PC-3 (cell line): ENCODE data around the gene CHST8. TPM values are rescaled to one million over a fixed set of nuclear protein-coding genes. Genes with fewer than 3 reads are reported as not detected.

Experiments used
- ATAC-seq: fragments of 200-7000 bp; cut with Tn5 transposase; 2 replicates; pipeline ENCODE4 v1.9.1; 2020; ENCODE audit warnings: mild to moderate bottlenecking, moderate library complexity
- BruUV-seq: library from RNA; stranded (reverse); fragments of 400-500 nt; replicated peaks from 2 replicates; lab custom pipeline; 2021; lab: Mats Ljungman, UMichigan
- CTCF ChIA-PET: fragments of 300-600 bp; sonication (Branson Sonifier 250); formaldehyde crosslinking; loops from one replicate; lab custom pipeline; 2022; ENCODE audit warnings: antibody characterized with exemption; lab: Charles Lee
- POLR2A ChIA-PET: fragments of 300-600 bp; sonication (Branson Sonifier 250); formaldehyde crosslinking; loops from one replicate; lab custom pipeline; 2022; ENCODE audit warnings: antibody characterized with exemption; ENCODE audit not compliant: unreplicated experiment; lab: Charles Lee
- DNase-seq: peaks from one replicate; pipeline ENCODE4 v3.0.0-alpha.2; 2015
- H2AFZ ChIP-seq: fragments of 300-600 bp; sonication (generic); 2 replicates; pipeline ENCODE4 v1.6.0; 2016; ENCODE audit warnings: antibody characterized with exemption, low read length
- H3F3A ChIP-seq: fragments of 300-600 bp; sonication (generic); one replicate; pipeline ENCODE4 v1.6.0; 2017; ENCODE audit warnings: antibody characterized with exemption, low read length, control low read depth, mild to moderate bottlenecking; ENCODE audit not compliant: unreplicated experiment
- H3K27ac ChIP-seq: fragments of 300-600 bp; sonication (generic); 2 replicates; pipeline ENCODE4 v1.5.1; 2016; ENCODE audit warnings: mild to moderate bottlenecking, low read length
- H3K27me3 ChIP-seq: fragments of 300-600 bp; sonication (generic); 2 replicates; pipeline ENCODE4 v1.6.1; 2016; ENCODE audit warnings: low read length, mixed read lengths
- H3K36me3 ChIP-seq: fragments of 300-600 bp; sonication (generic); 2 replicates; pipeline ENCODE4 v1.6.1; 2016; ENCODE audit warnings: low read depth, mixed run types, low read length, mixed read lengths
- H3K4me1 ChIP-seq: fragments of 300-600 bp; sonication (generic); 2 replicates; pipeline ENCODE4 v1.5.1; 2016; ENCODE audit warnings: low read length; ENCODE audit not compliant: insufficient read depth
- H3K4me2 ChIP-seq: fragments of 300-600 bp; sonication (generic); 2 replicates; pipeline ENCODE4 v1.6.0; 2016; ENCODE audit warnings: low read length
- H3K4me3 ChIP-seq: fragments of 300-600 bp; sonication (generic); 2 replicates; pipeline ENCODE4 v1.5.1; 2016; ENCODE audit warnings: mild to moderate bottlenecking, low read length, mixed read lengths
- H3K79me2 ChIP-seq: fragments of 300-600 bp; sonication (generic); 2 replicates; pipeline ENCODE4 v1.6.1; 2017; ENCODE audit warnings: low read length, mixed read lengths
- H3K9ac ChIP-seq: fragments of 300-600 bp; sonication (generic); 2 replicates; pipeline ENCODE4 v1.6.0; 2016; ENCODE audit warnings: mild to moderate bottlenecking, low read length
- H3K9me2 ChIP-seq: fragments of 300-600 bp; sonication (generic); replicated peaks from 2 replicates; pipeline ENCODE4 v1.6.1; 2016; ENCODE audit warnings: mixed run types, low read length, mixed read lengths
- H3K9me3 ChIP-seq: fragments of 300-600 bp; sonication (generic); 2 replicates; pipeline ENCODE4 v1.6.1; 2016; ENCODE audit warnings: low read length, mixed read lengths
- H4K20me1 ChIP-seq: fragments of 300-600 bp; sonication (generic); 2 replicates; pipeline ENCODE4 v1.6.1; 2016; ENCODE audit warnings: low read length, mixed read lengths
- EZH2 ChIP-seq: fragments of 300-600 bp; sonication (generic); IDR thresholded peaks from one replicate; pipeline ENCODE4 v1.6.1; 2017; ENCODE audit warnings: antibody characterized with exemption, mild to moderate bottlenecking, low read length; ENCODE audit not compliant: unreplicated experiment
- EZH2phosphoT487 ChIP-seq: fragments of 300-600 bp; sonication (generic); IDR thresholded peaks from 2 replicates; pipeline ENCODE4 v1.6.1; 2018; ENCODE audit warnings: mild to moderate bottlenecking, antibody characterized with exemption, low read length, borderline replicate concordance
- intact Hi-C: fragments of 100-400 bp; cut with micrococcal nuclease; formaldehyde crosslinking; loops from 2 replicates; pipeline ENCODE4 v1.9.0; 2023
- total RNA-seq: library from RNA; depleted of rRNA; stranded (reverse); fragments of >200 nt; gene quantifications from 2 replicates; pipeline ENCODE4 v1.2.3, GENCODE V29; 2014
- TF ChIP-seq, protein P1 (sequence below): fragments of 300-600 bp; sonication (generic); conservative IDR thresholded peaks from 2 replicates; pipeline ENCODE4 v1.5.1; 2017; ENCODE audit warnings: antibody characterized with exemption, low read depth, mild to moderate bottlenecking, low read length

Gene CHST8
- total RNA-seq, 1 experiment from 2014 or later = 0.36 TPM

DNA sequence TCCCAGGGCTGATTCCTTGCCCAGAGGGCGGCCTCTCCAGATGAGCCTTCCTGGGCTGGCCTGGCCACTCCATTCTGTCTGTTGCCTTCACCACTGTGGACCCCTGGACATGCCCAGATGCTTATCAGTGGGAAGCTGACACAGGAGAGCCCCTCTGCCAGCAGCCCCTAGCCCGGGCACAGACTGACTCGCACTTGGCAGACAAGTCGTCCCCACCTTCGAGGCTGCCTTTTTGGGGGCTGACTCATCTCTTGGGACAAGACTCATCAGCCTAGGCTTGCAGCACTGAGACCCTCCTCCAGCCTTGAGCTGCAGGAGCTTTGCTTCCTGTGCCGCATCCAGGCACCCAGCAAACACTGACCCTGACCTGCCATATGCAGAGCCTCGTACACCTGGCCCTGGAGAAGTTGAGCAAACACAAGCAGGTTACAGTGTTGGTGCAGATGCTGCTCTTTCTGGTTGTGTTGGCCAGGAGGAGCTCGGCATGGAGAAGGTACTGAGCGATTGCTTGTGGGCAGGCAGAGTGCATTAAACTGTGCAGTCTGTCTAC, 8.1 kb downstream of the CHST8 start:
- TF ChIP-seq EZH2 = no peak
- TF ChIP-seq, protein P1, sequence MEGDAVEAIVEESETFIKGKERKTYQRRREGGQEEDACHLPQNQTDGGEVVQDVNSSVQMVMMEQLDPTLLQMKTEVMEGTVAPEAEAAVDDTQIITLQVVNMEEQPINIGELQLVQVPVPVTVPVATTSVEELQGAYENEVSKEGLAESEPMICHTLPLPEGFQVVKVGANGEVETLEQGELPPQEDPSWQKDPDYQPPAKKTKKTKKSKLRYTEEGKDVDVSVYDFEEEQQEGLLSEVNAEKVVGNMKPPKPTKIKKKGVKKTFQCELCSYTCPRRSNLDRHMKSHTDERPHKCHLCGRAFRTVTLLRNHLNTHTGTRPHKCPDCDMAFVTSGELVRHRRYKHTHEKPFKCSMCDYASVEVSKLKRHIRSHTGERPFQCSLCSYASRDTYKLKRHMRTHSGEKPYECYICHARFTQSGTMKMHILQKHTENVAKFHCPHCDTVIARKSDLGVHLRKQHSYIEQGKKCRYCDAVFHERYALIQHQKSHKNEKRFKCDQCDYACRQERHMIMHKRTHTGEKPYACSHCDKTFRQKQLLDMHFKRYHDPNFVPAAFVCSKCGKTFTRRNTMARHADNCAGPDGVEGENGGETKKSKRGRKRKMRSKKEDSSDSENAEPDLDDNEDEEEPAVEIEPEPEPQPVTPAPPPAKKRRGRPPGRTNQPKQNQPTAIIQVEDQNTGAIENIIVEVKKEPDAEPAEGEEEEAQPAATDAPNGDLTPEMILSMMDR = no peak
- no peak for TF ChIP-seq EZH2phosphoT487
- no peaks in the 10 kb centered on the region for H3K79me2 ChIP-seq
- H3K4me3 ChIP-seq = no peak overlapping the region
- no peaks in the 10 kb centered on the region for H3K9me2 ChIP-seq
- DNase-seq (no peak), ATAC-seq (no peak)
- H3K9ac ChIP-seq = no peak overlapping the region
- no peaks in the 10 kb centered on the region for H3K4me1 ChIP-seq
- H4K20me1 ChIP-seq = no peaks in the 10 kb centered on the region
- ChIA-PET POLR2A (no interaction called here), CTCF (no interaction called here)
- H3K9me3 ChIP-seq = no peaks in the 10 kb centered on the region
- no peak overlapping the region for H3K27ac ChIP-seq
- H3K27me3 ChIP-seq = peaks cover under 1% of the 10 kb centered on the region
- BruUV-seq = no TSS peak
- H3K36me3 ChIP-seq = no peaks in the 10 kb centered on the region
- intact Hi-C loops = no loop called here
- H3K4me2 ChIP-seq = no peak overlapping the region
- no peak overlapping the region for H2AFZ ChIP-seq
- H3F3A ChIP-seq = no peaks in the 10 kb centered on the region

- DNase-seq (no peak), ATAC-seq (no peak)
- POLR2A ChIA-PET = no interaction called here
- Histone ChIP-seq H2AFZ (no peak overlapping the region), H4K20me1 (no peaks in the 10 kb centered on the region), H3K9me2 (no peaks in the 10 kb centered on the region), H3K79me2 (no peaks in the 10 kb centered on the region), H3F3A (no peaks in the 10 kb centered on the region), H3K4me2 (no peak overlapping the region), H3K9ac (no peak overlapping the region), H3K36me3 (no peaks in the 10 kb centered on the region), H3K4me1 (no peaks in the 10 kb centered on the region), H3K27ac (no peak overlapping the region), H3K27me3 (no peaks in the 10 kb centered on the region), H3K4me3 (no peak overlapping the region), H3K9me3 (no peaks in the 10 kb centered on the region)
- intact Hi-C loops = no loop called here
- no TSS peak for BruUV-seq
- TF ChIP-seq, protein P1 = no peak
- CTCF ChIA-PET = interaction anchor here (0.6 kb wide), 1 partner anchor 61 kb away, joined by 3 read pairs; no protein-coding TSS in a partner anchor
Measured at GRCh38 chr19:33630880-33631608, 9.3 kb downstream of the CHST8 start.

GRCh38 chr19:33631609-33631973, 9.8 kb downstream of the CHST8 start:
- Histone ChIP-seq H4K20me1 (no peaks in the 10 kb centered on the region), H3K9me2 (no peaks in the 10 kb centered on the region), H3K4me3 (no peak overlapping the region), H3F3A (no peaks in the 10 kb centered on the region), H3K79me2 (no peaks in the 10 kb centered on the region), H2AFZ (no peak overlapping the region), H3K9ac (no peak overlapping the region), H3K9me3 (no peaks in the 10 kb centered on the region), H3K27me3 (no peaks in the 10 kb centered on the region), H3K27ac (no peak overlapping the region), H3K4me2 (no peak overlapping the region), H3K4me1 (no peaks in the 10 kb centered on the region), H3K36me3 (no peaks in the 10 kb centered on the region)
- TF ChIP-seq EZH2 (no peak), EZH2phosphoT487 (no peak)
- TF ChIP-seq, protein P1 = no peak
- intact Hi-C loops = no loop called here
- POLR2A ChIA-PET = no interaction called here
- ATAC-seq = no peak
- no peak for DNase-seq
- BruUV-seq = no TSS peak
- CTCF ChIA-PET = interaction anchor here (0.6 kb wide), 1 partner anchor 61 kb away, joined by 3 read pairs; no protein-coding TSS in a partner anchor
